GM18517 (cell line): ENCODE results near the gene SNX9.
"Not testable (repeated sequence)": the region's sequence is repeated elsewhere in the genome, so short reads cannot be mapped to it uniquely, and the experiment has no call there.

ENCODE experiments used
- ATAC-seq: cut with Tn5 transposase; IDR thresholded peaks from one replicate; pipeline ENCODE4 v1.9.1; 2021; ENCODE audit warnings: mild to moderate bottlenecking, moderate library complexity; ENCODE audit not compliant: unreplicated experiment

Gene SNX9

DNA sequence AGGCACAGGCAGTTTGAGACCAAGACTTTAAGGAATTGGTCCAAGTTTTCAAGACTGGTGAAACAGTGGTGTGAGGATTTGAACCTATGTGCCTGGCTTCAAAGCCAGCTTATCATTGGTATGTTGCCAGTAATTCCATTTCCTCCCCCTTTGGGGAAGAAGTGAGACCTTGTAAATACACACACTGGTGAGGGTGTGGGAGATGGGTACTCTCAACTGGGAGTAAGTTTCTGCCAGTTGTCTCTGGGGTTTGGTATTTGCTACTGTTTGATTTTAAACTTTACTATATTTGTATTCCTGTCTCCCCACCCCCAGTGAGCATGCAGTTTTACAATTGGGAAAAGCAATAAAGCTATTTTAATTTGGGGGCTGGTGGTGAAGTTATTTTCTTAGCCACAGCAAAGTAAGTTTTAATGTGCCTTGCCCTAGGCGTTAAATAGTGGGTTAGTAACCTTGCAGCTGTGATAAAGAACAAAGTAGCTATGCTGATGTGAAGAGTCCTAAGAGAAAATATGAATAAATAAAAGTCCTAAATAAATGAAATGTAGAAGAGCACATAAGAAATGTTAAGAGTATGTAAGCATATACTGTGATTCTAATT, 31.0 kb downstream of the SNX9 start:
- ATAC-seq, result no peak

DNA sequence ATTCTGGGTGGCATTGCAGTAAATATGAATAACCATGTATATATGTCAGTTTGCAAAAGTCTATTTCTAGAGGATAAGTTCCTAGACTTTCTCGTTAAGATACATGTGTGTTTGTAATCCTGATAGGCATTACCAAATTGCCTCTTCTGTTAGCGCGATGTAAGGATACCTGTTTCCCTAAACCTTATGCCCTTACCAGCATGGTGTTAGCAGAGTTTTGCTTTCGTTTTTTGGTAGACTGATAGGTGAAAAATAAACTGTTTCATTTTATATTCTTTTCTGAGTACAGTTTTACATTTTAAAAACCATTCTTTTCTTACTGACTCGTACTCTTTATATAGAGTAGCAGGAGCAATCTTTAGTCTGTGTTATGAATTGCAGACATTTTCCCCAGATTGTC, 32.3 kb downstream of the SNX9 start:
- no peak for ATAC-seq

DNA sequence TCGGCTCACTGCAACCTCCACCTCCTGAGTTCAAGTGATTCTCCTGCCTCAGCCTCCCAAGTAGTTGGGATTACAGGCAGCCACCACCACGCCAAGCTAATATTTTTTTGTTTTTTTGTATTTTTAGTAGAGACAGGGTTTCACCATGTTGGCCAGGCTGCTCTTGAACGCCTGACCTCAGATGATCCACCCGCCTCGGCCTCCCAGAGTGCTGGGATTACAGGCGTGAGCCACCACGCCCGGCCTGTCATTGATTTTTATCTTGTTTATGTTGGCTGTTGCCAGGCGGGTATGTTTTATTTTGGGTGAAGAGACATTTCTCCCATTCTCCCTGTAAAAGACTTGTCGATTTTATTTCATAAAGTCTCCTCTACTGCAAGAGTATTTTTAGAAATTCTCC, 32.8 kb downstream of the SNX9 start:
- ATAC-seq, result not testable (repeated sequence)

DNA sequence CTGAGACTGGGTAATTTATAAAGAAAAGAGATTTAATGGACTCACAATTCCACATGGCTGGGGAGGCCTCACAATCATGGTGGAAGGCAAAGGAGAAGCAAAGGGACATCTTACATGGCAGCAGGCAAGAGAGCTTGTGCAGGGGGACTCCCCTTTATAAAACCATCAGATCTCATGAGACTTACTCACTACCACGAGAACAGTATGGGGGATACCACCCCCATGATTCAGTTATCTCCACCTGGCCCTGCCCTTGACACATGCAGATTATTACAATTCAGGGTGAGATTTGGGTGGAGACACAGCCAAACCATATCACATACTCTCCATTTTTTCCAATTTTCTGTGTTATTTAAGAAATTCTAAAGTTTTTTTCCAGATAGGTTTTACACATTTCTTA, 35.6 kb downstream of the SNX9 start:
- ATAC-seq, result not testable (repeated sequence)

DNA sequence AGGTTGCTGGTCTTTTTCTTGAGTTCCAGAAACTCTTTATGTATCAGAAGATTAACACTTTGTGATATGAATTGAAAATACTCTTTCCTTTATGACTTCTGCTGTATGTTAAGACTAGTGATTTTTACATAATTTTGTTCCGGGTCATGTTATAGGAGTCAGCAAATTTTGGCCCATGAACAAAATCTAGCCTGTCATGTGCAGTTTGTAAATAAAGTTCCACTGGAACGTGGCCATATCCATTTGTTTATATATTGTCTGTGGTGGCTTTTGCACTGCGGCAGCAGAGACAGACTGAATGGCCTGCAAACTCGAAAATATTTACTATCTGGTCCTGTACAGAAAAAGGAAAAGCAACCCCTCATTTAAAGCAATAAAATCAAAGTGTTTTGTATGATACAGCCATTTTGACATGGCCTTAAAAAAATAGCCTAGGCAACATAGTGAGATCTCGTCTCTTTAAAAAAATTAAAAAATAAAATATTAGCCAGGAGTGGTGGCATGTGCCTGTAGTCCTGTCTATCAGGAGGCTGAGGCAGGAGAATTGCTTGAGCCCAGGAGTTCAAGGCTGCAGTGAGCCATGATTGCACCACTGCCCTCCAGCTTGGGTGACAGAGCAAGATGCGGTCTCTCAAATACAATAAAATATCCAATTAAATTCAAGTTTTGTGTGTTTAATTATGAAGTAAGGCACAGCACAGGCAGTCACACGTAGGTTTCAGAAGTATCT, 36.9 kb downstream of the SNX9 start:
- ATAC-seq, result no peak

DNA sequence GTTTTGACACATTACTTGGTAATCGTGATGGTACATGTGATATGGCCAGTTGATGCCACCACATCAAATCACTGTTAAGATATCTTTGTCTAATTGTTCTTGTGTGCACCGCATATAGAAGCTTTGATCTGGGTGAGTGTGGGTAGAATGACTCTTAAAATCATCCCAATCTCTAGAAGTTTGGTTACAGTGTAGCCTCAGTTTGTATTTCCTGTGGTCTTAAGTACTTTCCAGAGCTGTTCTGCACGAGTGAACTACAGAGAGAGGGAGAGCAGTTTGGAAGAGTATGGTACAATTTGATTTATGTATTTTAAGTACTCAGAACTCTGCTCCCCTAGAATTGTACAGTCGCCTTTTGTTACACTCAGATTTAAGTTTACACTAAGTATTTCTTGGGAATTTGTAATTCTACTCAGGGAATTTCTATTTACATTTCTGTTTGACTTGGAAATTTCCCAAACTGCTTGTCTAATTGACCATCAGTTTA, 37.5 kb downstream of the SNX9 start:
- no peak for ATAC-seq

DNA sequence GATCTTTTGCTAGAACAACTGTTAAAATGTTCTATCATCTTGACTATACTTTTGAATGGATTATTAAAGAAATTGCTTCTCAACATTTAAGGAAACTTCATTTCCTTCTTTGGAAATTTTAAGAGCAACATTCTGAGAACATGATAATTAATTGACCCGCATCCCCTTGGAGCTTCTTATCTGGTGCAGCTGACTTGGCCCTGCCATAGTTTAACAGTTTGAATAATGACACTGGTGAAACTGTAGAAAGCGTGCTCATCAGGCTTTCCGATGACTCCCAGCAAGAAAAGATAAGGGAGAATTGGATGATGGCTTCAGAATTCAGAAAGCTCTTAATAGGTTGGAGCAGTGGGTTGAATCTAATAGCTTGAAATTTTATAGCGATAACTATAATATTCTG, 38.1 kb downstream of the SNX9 start:
- no peak for ATAC-seq

DNA sequence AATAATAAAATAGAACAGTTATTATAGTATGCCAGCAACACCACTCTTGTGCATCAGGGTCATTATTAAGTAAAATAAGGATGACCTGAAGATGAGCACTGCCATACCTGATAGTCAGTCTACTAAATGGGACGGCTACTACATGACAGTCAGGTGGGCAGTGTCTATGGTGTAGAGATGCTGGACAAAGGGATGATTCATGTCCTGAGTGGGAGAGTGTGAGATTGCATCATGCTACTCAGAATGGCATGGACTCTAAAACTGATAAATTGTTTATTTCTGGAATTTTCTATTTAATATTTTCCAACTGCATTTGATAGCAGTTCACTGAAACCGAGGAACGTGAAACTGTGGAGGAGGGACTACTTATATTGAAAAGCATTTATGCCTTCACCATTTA, 38.8 kb downstream of the SNX9 start:
- ATAC-seq, result no peak

DNA sequence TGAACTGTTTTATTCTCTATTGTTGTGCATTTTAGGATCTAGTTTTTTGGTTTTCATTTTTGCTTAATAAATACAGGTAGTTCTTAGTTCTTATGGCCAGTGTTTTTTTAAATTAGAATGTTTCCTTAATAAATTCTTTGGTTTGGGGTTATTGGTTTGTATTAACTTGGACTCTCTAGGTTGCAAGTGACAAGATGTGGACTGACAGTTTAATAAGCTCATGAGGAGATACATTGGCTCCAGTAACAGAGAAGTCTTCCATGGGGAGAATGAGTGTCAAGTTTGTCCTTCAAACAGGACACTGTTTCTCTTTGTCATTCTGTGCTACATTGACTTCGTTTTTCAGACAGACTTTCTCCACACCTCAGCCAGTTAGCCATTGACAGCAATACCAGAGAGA, 39.7 kb downstream of the SNX9 start:
- ATAC-seq, result no peak

DNA sequence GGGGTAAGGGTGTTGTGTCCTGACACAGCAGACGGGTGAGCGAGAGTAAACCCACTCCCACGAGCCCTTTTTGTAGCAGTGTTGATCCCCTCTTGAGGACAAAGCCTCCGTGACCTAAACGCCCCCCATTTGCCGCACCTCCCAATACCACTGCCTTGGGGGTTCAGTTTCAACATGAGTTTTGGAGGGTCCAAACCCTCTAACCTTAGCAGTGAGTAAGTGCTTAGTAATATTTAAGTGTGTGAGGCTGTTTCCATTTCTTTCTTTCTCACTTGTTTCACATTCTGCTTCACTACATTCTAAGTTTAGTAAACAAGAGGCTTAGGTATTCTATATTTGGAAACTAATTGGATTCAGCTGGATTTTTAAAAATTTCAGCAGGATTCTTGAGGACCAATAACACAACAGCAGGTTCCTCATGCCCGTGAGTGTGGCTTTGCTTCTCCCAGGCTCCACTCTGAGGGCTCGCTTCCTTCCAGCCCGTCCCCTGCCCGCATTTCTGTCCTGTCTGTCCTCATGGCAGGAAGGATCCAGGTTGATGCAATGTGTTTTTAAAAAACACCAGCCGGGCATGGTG, 41.2 kb downstream of the SNX9 start:
- ATAC-seq, result no peak

DNA sequence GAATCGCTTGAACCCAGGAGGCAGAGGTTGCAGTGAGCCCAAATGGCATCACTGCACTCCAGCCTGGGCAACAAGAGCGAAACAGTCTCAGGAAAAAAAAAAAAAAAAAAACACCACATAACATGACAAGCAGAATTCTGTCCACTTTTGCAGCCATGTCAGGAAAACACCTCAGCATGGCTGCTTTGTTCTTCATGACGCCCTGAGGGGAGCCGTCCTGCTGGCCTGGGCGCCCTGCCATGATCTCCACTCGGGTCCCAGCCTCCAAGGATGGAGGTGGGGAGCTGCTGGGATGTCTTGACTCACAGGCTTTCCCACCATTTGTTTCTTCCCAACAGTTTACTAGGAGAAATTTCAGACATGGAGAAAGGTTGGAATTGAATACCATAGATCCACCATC, 42.2 kb downstream of the SNX9 start:
- ATAC-seq, result no peak

DNA sequence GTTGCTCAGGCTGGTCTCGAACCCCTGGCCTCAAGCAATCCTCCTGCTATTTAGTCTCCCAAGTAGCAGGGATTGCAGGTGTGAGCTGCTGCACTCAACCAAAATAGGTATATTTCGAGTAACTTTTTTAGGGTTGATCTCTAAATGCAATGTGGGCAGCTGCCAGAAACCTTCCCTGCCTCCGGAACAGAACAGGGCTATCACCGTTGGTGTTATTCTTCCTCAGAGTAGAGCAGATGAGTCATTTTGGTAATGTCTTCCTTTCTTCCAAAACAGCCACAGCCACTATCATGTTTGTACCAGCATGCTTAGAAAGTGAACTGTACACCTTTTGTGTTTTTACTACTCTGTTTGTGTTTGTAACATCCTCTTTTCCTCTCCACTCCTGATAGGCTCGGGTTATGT, 44.1 kb downstream of the SNX9 start:
- no peak for ATAC-seq

DNA sequence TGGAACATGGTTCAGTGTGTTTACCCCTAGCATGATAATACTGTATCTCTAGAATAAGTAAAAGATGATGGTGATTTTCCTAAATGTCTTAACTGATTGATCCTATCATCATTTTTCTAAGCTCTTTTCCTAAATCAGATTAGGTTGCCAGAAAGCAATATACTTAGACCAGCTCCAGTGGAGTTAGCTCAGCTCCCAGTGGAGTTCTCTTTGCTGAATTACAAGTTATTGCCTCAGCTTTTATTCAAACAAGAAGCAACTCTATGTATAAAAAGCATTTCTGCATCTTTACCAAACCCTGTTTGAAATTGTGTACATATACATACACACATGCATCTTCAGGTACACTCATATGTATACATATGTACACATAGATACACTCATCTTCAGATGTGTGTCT, 44.9 kb downstream of the SNX9 start:
- no peak for ATAC-seq

DNA sequence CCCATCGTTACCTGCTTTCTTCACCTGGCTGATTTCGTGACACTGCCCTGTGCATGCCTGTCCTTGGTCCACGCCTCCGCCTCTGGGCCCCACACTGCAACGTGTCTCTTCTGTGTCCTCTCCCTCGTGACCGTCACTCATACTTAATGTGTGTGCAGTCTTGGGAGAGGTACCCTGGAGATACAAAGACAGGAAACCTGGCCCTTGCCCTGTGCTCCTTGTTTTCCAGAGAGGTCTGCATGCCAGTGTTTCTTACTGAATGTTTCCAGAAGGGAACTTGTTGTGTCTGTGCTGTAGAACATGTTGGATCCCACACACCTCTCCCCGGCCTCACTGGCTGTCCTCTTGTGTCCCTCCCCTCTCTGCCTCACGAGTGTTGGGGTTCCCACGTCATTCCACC, 45.8 kb downstream of the SNX9 start:
- no peak for ATAC-seq

DNA sequence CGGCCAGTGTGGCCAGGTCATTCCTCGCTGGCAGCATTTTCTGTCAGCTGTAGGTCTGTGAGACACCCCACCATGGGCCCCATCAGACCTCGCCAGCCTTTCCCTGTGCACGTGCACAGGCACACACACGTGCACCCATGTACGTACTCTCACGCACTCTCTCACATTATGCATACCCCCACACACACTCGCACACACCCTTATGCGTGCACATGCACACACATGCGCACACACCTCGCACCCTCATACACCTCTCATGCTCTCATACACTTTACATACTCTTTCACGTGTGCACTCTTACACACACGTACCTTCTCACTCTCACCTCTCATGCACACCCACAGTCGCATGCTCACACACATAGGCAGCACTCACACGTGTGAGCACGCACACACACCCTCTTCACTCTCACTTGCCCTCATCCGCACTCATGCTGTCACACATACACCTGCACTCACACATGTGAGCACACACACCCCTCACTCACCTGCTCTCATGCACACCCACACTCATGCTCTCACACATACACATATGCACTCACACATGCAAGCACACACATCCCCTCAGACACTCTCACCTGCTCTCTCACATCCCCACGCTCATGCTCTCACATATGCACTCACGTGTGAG, 46.7 kb downstream of the SNX9 start:
- ATAC-seq, result no peak

DNA sequence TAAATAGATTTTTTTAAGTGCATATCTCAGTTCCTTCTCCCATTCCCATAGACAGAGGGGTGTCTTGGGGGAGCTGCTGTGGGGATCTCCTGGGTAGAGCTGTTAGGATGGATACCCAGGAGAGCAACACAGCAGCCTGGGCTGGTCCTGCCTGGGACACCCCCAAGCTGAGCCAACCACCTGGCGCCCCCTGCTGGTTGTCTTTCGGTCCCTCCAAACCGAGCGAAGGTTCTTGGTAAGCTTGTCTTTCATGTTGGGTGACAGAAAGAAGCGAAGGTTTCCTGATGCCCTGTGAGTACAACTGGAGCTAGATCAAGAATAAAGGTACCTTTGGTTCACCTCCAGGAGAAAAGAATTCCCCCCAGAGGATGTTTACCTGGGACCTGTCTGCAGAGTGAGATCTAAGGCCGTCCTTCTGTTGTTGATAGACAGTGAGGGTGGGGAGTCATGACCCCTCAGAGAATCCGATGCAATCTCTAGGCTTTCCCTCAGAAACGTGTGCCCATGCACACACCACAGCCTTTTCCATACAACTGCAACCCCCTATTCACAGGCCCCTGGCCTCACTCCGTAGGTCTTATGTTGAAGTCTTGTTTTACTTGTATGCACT, 50.8 kb downstream of the SNX9 start:
- no peak for ATAC-seq

DNA sequence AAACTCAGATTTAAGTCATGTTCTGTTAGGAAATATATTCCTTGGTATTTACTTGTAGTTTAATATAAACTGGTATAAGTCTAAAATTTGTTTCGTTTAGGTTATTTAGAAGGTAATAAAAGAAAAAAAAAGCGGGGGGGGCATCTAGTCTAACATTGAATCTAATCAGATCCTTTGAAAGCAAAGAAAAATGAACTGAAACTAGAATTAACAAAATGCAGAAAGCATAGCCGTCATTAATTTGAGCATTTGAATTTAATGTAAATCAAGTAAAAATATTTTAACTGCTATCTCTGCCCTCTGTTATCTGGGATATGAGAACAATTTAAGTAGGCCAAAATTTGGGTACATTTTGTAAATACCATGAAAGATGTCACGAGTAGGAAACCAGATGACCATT, 54.1 kb downstream of the SNX9 start:
- no peak for ATAC-seq

DNA sequence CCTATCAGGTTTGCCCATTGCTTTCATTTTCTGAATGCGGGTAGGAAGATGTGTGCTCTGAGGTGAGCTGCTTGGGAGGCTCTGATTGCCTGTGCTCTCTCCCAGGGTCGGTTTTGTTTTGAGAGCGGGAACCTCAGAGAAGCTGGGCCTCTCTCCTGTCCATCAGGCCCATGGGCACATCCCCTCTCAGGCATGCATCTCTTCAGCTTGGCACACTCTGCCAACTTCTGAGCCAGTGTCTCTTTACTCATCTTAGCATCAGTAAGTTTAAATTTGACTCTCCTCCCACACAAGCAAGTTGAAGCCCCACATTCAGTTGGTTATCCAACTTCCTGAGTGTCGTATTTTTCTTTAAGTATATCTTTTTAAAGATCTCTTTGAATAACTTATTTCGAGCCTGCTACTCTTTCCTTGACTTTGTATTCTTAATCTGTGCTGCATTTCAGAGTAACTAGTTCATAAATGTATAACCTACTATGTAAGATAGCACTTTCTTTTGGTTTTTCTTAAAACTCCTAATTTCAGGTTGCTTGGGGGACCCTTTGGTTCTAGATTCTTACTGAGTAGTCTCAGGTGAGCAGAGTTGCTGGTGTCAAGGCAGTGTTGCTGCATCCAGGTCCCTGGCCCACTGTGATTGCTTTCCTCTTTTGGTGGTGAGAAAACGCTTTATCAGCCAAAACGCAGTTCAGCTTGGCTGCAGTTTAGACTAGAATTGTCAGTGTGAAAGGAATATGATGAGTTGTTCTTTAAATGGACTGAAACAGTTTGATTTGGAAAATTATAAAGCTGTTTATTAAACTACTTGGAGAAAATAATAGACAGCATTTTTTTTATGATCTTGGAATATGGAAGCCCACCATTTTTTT, 54.8 kb downstream of the SNX9 start:
- ATAC-seq, result no peak

DNA sequence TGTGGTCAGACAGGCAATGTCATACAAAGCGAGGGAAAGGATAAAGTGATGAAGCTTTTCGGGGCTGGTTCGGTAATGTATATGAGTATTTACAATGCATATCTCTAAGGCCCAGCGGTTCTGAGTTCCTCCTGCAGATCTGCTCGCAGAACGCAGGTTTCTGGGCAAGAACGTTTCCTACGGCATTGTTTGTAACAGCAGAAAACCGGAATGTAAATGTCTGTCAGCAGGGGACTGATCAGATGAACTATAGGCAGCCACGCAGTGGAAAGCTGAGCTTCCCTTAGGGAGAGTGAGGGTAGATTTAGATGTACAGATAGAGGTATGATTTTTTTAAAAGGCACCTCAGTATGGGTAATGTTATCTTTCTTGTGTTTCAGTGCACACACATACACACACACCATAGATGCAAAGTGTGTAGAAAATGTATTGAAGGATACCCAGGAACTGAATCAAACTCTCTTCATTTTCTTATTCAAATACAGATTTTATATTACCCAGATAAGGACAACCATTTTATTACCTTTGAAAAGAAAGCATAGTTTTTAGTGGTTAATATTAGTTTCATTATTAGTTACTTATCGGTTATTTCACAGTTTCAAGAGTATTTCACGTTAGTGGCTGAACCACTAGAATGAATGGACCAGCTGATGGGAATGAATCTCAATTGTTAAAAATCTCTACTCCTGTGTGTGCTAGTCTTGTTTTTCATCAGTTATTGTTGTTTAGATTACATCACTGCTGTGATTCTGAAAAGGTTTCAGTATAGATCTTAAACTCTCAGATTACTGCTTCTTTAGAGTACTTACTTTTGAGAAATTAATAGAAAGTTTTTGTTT, 56.2 kb downstream of the SNX9 start:
- peak; percentile 94 for ATAC-seq

DNA sequence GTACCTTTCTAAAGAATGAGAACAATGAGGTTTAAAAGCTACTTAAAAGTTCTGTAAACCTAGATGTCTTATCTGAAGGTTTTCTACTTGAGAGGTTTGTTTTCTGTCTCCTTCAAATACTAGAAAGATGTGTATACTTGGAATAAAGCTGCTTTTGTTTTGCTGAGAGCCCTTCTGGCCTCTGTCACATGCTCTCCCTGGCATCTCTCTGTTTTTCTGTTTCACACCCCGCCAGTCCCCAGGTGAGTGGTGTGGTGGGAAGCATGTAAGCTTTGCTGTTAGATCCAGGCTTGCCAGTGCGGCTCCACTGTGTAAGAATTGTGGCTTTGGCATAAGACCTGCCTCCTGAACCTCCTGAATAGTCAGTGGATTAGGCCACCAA, 56.8 kb downstream of the SNX9 start:
- peak; percentile 47 for ATAC-seq
